A549 treated with Hydrocortisone at 1 μM for 4 hours (cell line): Measurements from ENCODE around the gene RSL1D1. TPM values are rescaled to one million over a fixed set of nuclear protein-coding genes. Genes with fewer than 3 reads are reported as not detected.

Source experiments
- total RNA-seq: library from RNA; stranded (reverse); fragments of 200-300 nt; extraction: Qiagen RNA extraction; gene quantifications from 5 replicates; pipeline ENCODE4 v1.2.3, GENCODE V29; 2022

Gene RSL1D1
- 207 to 267 TPM (median 229 TPM) in 5 replicates for total RNA-seq

GRCh38 chr16:11851294-11852091, at the start of gene RSL1D1:
TSS of gene RSL1D1 (minus strand) at chr16:11851542. CDS start at chr16:11851512, 30 bp downstream.

GRCh38 chr16:11797166-11797956, 54.0 kb downstream of the RSL1D1 start, which contains the start of gene ZC3H7A:
TSS of gene ZC3H7A (minus strand) at chr16:11797258. CDS start at chr16:11782354, 14,904 bp downstream.

Other genes with a start within 250 kb of the RSL1D1 start
- 18.4 to 21.7 TPM (median 20.5 TPM) in 5 replicates for gene SNN, start 183.1 kb downstream of the RSL1D1 start, total RNA-seq
- gene TXNDC11, start 108.7 kb downstream of the RSL1D1 start, total RNA-seq, result 37.4 to 42.8 TPM (median 41.0 TPM) in 5 replicates
- 25.5 to 36.7 TPM (median 26.2 TPM) in 5 replicates for gene ZC3H7A, start 54.3 kb downstream of the RSL1D1 start, total RNA-seq
- gene GSPT1, start 64.4 kb upstream of the RSL1D1 start, total RNA-seq, result 170 to 227 TPM (median 179 TPM) in 5 replicates
- gene NPIPB2, start 90.5 kb upstream of the RSL1D1 start, total RNA-seq, result 2.0 to 3.0 TPM (median 2.5 TPM) in 5 replicates
- gene TNFRSF17, start 113.7 kb upstream of the RSL1D1 start, total RNA-seq, result not detected in 5 replicates
- 1.9 to 3.0 TPM (median 2.7 TPM) in 5 replicates for gene SNX29, start 125.2 kb upstream of the RSL1D1 start, total RNA-seq